B cell (primary cell): ENCODE data around the gene C1orf52.

Source experiments
- EZH2 ChIP-seq: IDR thresholded peaks from 2 replicates; pipeline ENCODE4 v1.6.1; 2012; ENCODE audit warnings: borderline replicate concordance, low read depth, mild to moderate bottlenecking, moderate library complexity, low read length; ENCODE audit not compliant: insufficient read depth, poor library complexity, severe bottlenecking
- TF ChIP-seq, protein P1 (sequence below): fragments of 200-600 bp; IDR thresholded peaks from one replicate; pipeline ENCODE4 v1.8.0; 2022; ENCODE audit warnings: antibody characterized with exemption, mild to moderate bottlenecking

DNA sequence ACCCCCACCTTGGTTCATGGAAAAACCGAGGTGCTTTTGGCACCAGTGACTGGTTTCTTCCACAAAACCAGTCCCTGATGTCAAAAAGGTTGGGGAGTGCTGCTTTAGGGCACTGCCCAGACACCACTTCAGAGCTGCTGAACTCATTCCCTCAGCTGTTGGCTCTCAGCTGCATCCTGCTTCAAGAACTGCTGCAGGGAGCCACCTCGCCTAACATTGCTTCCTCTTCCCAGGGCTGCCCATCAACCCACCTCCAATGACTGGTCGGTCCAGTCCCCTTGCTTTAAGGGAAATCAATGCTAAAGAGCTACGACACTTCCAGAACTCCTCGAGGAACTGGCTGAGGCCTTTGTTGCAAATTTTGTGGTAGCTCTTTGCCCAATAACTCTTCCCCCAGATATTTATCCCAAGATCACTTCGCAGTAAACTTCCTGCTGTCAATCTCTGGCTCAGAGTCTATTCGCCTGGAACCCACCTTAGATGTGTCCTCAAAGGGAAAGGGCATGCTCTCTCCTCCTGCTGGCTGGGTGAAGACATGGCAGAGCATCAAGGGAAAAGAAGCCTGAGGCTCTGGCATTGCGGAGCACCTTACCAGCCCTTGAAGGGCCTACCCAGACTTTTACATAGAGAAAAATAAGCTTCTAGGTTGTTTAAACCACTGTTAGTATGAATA, 29.0 kb downstream of the C1orf52 start:
- TF ChIP-seq, protein P1, sequence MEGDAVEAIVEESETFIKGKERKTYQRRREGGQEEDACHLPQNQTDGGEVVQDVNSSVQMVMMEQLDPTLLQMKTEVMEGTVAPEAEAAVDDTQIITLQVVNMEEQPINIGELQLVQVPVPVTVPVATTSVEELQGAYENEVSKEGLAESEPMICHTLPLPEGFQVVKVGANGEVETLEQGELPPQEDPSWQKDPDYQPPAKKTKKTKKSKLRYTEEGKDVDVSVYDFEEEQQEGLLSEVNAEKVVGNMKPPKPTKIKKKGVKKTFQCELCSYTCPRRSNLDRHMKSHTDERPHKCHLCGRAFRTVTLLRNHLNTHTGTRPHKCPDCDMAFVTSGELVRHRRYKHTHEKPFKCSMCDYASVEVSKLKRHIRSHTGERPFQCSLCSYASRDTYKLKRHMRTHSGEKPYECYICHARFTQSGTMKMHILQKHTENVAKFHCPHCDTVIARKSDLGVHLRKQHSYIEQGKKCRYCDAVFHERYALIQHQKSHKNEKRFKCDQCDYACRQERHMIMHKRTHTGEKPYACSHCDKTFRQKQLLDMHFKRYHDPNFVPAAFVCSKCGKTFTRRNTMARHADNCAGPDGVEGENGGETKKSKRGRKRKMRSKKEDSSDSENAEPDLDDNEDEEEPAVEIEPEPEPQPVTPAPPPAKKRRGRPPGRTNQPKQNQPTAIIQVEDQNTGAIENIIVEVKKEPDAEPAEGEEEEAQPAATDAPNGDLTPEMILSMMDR: peak; percentile 12
- TF ChIP-seq EZH2: no peak
